HG02623 (cell line): Measurements from ENCODE around the gene PIP4K2A.
"Not testable (repeated sequence)": the region's sequence is repeated elsewhere in the genome, so short reads cannot be mapped to it uniquely, and the experiment has no call there.

Source experiments
- ATAC-seq: cut with Tn5 transposase; IDR thresholded peaks from one replicate; pipeline ENCODE4 v1.9.1; 2021; ENCODE audit warnings: moderate library complexity; ENCODE audit not compliant: unreplicated experiment

Gene PIP4K2A

DNA sequence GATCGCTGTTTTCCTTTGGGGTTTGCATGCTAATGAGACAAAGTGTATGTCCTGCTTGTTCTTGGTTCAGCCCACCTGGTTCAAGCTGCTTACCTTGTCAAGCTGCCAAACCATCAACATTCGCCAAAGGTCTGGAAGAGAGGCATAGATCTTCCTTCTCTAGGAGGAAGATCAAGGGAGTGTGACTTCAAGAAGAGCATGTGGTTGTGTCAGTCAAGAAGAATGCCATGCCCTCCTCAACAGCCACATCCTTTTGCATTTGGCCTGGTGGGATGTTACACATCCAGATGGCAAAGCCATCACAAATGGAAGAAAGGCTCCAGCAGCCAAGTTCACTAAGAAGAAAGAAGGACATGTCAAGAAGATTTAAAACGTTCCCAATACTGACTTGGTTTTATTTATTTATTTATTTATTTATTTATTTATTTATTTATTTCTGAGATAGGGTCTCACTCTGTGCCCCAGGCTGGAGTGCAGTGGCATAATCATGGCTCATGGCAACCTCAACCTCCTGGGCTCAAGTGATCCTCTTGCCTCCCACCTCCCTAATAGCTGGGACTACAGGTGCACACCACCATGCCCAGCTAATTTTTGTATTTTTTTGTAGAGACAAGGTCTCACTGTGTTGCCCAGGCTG lies 5.1 kb upstream of the PIP4K2A start:
- no peak for ATAC-seq

DNA sequence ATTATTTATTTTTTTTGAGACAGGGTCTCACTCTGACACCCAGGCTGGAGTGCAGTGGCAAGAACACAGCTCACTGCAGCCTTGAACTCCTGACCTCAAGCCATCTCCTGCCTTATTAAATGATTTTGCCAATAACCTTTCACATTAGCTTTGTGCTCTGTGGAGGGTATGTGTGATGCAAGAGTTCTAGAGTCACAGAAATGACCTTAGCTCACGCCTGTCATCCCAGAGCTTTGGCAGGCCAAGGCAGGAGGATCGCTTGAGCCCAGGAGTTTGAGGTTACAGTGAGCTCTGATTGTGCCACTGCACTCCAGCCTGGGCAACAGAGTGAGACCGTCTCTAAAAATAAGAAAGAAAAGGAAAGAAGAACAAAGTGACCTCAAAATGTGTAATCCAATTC lies 4.3 kb upstream of the PIP4K2A start:
- not testable (repeated sequence) for ATAC-seq

DNA sequence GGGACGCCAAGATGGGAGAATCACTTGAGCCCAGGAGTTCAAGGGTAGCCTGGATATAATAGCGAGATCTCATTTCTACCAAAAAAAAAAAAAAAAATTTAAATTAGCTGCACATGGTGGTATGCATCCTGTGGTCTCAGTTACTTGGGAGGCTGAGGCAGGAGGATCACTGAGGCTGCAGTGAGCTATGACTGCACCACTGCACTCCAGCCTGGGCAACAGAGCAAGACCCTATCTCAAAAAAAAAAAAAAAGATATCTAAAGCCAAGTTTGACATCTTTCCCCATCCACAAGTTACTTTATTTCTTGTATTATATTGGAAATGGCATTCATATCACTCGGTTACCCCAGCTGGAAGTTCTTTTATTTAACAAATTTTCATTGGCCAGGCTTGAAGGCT lies 3.4 kb upstream of the PIP4K2A start:
- ATAC-seq, result no peak

DNA sequence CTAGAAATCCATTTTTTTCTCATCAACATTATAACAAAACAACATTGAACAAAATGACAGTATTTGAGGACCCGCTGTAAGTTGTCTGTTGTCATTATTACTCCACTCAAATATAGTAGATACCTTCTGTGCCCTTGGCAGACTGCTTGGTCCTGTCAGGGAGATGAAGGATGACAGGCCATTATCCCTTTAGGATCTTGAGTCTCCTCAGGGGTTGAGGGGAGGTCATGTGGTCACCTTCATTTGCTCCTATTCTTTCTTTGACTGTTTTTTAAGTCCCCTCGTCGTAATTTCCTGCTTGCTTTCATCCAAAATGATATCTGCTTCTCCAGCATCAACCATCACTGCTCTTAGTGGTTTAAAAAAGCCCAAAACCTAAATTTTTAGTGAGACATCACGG lies 2.6 kb upstream of the PIP4K2A start:
- ATAC-seq, result no peak

DNA sequence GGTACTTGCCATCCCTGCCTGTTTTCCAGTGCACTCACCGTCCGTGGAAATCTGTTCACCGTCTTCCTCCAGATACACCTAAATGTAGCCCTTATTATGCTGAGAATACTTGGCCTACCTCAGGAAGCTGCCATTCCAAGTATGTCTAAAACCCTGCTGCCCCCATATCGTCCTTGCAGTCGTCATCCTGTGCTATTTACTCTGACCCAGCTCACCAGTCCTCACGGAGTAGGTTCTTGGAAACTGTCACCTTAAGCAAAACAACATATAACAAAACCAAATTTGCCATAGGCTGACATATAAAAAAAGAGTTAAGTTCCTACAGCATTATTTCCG lies 880 bp upstream of the PIP4K2A start:
- ATAC-seq, result no peak

DNA sequence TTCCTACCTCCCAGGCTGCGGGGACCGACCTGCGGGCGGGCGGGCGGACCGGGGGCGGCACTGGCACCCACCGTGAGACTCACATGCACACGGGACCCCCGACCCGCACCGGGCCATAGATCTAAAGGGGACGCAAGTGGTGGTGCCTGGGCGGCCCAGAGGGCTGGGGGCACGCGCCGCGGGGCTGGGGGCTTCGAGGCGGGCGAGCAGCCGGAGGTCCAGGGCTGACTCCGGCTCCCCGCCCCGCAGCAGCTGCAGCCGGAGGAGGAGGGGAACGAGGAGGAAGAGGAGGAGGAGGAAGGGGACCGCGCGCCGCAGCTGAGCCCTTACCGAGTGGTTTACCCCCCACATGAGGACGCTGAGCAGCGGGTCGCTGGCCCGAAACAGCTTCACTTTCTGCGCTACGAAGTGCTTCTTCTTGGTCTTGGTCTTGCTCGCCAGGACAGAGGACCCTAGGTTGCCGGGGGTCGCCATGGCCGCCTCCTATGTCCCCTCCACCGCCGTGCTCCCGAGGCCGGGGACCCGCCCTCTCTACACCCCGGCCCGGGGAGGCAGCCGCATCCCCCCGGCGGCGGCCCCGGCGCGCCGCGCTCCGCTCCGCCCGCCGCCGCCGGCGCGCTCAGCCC lies 412 bp downstream of the PIP4K2A start:
- ATAC-seq, result peak; percentile 19

- ATAC-seq, result peak; percentile 17
Measured at GRCh38 chr10:22712956-22713852, 1.2 kb downstream of the PIP4K2A start.

DNA sequence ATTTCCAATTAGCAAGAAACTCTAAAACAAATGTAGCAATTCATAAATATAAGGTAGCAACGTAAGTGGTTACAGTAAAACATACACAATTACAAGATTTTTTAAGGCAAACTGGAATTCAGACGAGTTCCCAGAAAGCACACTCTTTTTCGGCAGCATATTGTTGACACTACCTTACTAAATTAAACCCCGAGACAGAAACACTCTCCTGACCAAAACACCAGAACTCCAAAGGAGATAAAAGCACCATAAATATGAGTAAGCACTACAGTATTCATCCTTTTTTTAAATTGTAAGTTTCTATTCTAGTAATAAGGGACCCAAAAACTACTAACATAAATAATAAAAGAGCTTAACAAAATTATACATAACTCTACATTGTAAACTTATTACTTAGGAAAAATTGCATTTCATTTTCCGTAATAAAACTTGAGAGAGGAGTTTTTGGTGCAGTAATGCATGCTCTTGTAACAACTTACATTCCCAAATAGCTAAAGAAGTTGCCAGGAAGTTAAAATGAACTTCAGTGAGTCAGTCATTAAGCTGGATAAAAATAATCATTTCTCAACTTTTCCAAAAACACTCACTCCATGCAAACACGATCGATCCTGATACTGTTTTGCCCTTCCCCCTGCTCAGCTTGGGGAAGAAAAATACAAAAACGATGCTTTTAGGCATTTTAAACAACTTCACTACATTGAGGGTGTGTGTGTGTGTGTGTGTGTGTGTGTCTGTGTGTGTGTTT lies 2.0 kb downstream of the PIP4K2A start:
- ATAC-seq, result no peak

DNA sequence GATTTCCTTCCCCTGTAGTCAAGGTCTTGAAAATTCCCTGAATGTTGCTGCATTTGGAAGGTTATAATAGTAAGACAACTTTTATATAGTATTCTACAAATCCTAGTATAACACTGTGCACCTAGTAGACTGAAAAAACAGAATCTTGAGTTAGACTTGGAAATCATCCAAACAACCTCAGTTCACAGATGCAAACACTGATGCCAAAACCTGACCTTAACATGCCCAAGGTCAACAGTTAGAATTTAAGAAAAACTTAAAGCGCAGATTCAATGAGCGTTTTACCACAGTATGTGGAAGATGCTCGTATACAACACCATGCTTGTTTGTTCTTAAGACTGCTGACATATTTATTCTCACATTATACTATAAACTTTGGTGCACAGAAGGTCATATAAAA lies 3.0 kb downstream of the PIP4K2A start:
- no peak for ATAC-seq

DNA sequence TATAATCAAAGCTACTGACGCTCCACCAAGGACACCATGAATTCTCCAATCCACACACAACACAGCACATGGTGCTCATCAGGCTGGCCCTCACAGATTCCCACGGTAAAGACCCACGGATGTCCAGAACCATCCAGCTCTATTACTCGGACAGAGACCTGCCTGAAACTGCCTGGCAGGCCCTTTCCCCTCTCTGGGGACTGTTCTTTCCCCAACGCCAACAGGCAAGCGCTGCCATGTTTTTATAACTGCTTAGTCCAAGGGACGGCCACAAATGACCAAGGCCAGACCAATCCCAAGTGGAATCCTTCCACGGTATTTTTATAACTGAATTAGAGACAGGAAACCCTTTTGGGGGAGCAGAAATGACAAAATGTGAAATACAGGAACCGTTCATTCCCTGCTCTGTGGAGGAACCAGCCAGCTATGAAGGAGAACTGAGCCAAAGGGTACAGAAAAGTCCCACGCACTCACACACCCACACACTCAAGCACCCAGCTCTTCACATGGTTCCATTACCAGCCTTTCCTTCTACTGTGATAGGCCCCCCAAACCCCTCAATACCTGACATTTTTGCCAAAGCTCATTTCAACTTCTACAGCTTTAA lies 4.1 kb downstream of the PIP4K2A start:
- no peak for ATAC-seq

DNA sequence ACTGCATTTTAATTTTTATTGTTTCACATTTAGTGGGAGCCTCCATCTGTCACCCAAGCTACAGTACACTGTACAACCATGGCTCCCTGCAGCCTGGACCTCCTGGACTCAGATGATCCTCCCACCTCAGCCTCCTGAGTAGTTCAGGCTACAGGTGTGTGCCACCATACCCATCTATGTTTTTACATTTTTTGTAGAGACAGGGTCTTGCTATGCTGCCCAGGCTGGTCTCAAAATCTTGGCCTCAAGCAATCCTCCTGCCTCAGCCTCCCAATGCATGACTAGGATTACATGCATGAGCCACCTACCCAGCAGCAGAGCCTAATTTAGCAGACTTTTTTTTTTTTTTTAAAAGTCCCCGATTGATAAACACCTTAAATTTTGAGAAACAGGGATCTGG lies 5.6 kb downstream of the PIP4K2A start:
- no peak for ATAC-seq

GRCh38 chr10:22705527-22705926 lies 8.9 kb downstream of the PIP4K2A start:
- no peak for ATAC-seq

DNA sequence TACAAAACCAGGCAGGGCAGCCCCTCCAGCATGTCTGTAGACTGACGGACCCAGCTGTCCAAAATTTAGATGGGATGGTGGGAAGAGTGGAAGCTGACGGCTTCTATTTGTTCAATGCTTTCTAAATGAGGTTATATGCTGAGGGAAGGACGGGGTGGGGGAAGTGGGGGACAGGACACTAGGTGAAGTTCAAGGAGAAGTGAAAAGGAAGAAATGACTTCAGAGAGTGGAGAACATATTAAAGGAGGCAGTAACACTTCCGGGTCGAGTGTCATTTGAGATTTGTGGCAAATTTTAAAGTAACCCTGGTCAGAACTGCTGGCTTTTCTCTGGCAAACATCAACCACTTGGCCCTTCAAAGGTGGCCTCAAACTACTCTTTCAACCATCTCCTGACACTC lies 9.4 kb downstream of the PIP4K2A start:
- ATAC-seq, result peak; percentile 44

- ATAC-seq, result peak; percentile 30
Measured at GRCh38 chr10:22704471-22704911, 9.9 kb downstream of the PIP4K2A start.

DNA sequence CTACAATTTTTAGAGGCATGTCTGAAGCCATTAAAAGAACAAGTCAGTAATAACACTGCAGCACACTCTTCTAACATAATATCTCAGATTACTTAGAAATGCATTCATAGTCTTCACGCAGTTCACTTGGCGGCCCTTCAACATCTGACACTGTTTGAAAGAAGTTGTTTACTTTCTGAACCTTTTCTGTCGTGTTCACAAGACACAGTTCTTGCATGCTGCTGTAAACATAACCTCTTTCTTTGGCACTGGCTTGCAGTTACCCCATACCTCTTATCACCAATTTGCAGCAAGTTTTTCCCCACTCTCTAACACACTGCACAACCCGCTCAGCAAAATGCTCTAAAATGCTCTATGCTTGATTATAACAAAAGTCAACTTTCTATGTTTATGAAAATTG lies 12.0 kb downstream of the PIP4K2A start:
- no peak for ATAC-seq

GRCh38 chr10:22701132-22701826 lies 13.1 kb downstream of the PIP4K2A start:
- no peak for ATAC-seq

GRCh38 chr10:22700489-22700888 lies 13.9 kb downstream of the PIP4K2A start:
- no peak for ATAC-seq

- no peak for ATAC-seq
Measured at GRCh38 chr10:22699976-22700375, 14.4 kb downstream of the PIP4K2A start.

DNA sequence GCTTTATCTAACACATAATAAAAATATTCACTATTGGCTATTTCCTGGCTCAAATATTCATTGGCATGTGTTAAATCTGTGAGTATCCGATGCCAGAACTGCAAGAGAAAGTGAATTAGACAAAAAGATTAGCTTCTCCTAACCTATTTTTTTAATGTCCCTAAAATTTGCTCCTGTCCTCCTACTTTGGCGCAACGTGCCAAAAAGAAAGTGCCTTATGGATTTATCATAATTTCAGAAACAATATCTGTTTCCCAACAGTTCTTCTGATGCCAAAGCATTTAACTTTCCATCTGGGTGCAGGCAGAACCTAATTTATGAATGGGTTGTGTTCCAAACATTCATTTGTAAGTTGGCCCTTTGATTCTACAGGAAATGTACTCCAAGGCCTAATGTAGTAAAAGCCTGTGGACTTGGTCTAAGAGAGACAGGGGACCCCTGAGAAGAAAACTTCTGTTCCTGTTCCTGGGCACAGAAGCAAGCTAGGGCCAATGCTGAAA lies 15.4 kb downstream of the PIP4K2A start:
- ATAC-seq, result no peak

GRCh38 chr10:22697800-22698199 lies 16.6 kb downstream of the PIP4K2A start:
- ATAC-seq, result no peak
